NOMO-1 treated with DMSO at 0.1 percent for 48 hours (cell line): ENCODE data around the gene GTPBP2.
"Not testable (repeated sequence)": the region's sequence is repeated elsewhere in the genome, so short reads cannot be mapped to it uniquely, and the experiment has no call there.

Experiments
- DNase-seq: peaks from one replicate; lab custom pipeline; 2025; ENCODE audit not compliant: unreplicated experiment; lab: John Stamatoyannopoulos, UW

The GTPBP2 gene

GRCh38 chr6:43629104-43629504 is at the start of gene GTPBP2:
Gene GTPBP2, minus strand, starts transcription at chr6:43629264. Its CDS starts 102 bp downstream, at chr6:43629162.
- DNase-seq: peak; percentile 99

- DNase-seq: no peak
Measured at GRCh38 chr6:43678341-43678740, 49.3 kb upstream of the GTPBP2 start.

- DNase-seq: no peak
Measured at GRCh38 chr6:43677759-43678158, 48.7 kb upstream of the GTPBP2 start.

GRCh38 chr6:43676962-43677606 is 48.0 kb upstream of the GTPBP2 start:
- DNase-seq: no peak

GRCh38 chr6:43674921-43675320 is 45.9 kb upstream of the GTPBP2 start:
- no peak for DNase-seq

- DNase-seq: no peak
Measured at GRCh38 chr6:43674291-43674690, 45.2 kb upstream of the GTPBP2 start.

- DNase-seq: no peak
Measured at GRCh38 chr6:43673444-43674084, 44.5 kb upstream of the GTPBP2 start.

GRCh38 chr6:43671801-43672690 is 43.0 kb upstream of the GTPBP2 start:
- DNase-seq: no peak

- no peak for DNase-seq
Measured at GRCh38 chr6:43671011-43671800, 42.1 kb upstream of the GTPBP2 start.

GRCh38 chr6:43670623-43670986 is 41.5 kb upstream of the GTPBP2 start:
- DNase-seq: no peak

- no peak for DNase-seq
Measured at GRCh38 chr6:43669922-43670622, 41.0 kb upstream of the GTPBP2 start.

GRCh38 chr6:43669050-43669921 is 40.2 kb upstream of the GTPBP2 start:
- DNase-seq: no peak

- peak; percentile 13 for DNase-seq
Measured at GRCh38 chr6:43668151-43669028, 39.3 kb upstream of the GTPBP2 start.

- peak; percentile 57 for DNase-seq
Measured at GRCh38 chr6:43667245-43668150, 38.4 kb upstream of the GTPBP2 start.

GRCh38 chr6:43666196-43666920 is 37.3 kb upstream of the GTPBP2 start:
- no peak for DNase-seq

GRCh38 chr6:43665376-43665775 is 36.3 kb upstream of the GTPBP2 start:
- DNase-seq: no peak

GRCh38 chr6:43662948-43663347 is 33.9 kb upstream of the GTPBP2 start:
- not testable (repeated sequence) for DNase-seq
